OCI-LY7 (cell line): ENCODE measurements around the gene RRAS. TPM values are rescaled to one million over a fixed set of nuclear protein-coding genes. Genes with fewer than 3 reads are reported as not detected.
A peak's percentile ranks its signal among the peaks of the same experiment; 100 is the strongest.

Source experiments
- BruUV-seq: library from RNA; stranded (reverse); fragments of 400-500 nt; replicated peaks from 2 replicates; lab custom pipeline; 2021; lab: Mats Ljungman, UMichigan
- CTCF ChIA-PET: fragments of 300-600 bp; sonication (Branson Sonifier 250); formaldehyde crosslinking; loops from one replicate; lab custom pipeline; 2022; ENCODE audit warnings: antibody characterized with exemption; ENCODE audit not compliant: unreplicated experiment; lab: Charles Lee
- POLR2A ChIA-PET: fragments of 300-600 bp; sonication (Branson Sonifier 250); formaldehyde crosslinking; loops from one replicate; lab custom pipeline; 2022; ENCODE audit warnings: antibody characterized with exemption; lab: Charles Lee
- DNase-seq: peaks from one replicate; pipeline ENCODE4 v3.0.0-alpha.2; 2015; ENCODE audit warnings: low spot score
- H2AFZ ChIP-seq: fragments of 200-600 bp; sonication (generic), shearing (Covaris generic); 2 replicates; pipeline ENCODE4 v1.6.1; 2014; ENCODE audit warnings: mild to moderate bottlenecking, antibody characterized with exemption, low read length, moderate library complexity
- H3K27ac ChIP-seq: fragments of 200-600 bp; sonication (generic); 2 replicates; pipeline ENCODE4 v1.5.1; 2014; ENCODE audit warnings: mixed run types, low read depth, mild to moderate bottlenecking, moderate library complexity, low read length, inconsistent platforms; ENCODE audit not compliant: poor library complexity, severe bottlenecking
- H3K36me3 ChIP-seq: fragments of 200-600 bp; sonication (generic); 2 replicates; pipeline ENCODE4 v1.6.1; 2014; ENCODE audit warnings: mild to moderate bottlenecking, antibody characterized with exemption, low read length, moderate library complexity, mixed read lengths; ENCODE audit not compliant: insufficient read depth
- H3K4me1 ChIP-seq: fragments of 200-600 bp; sonication (generic); 2 replicates; pipeline ENCODE4 v1.5.1; 2014; ENCODE audit warnings: mild to moderate bottlenecking, low read length; ENCODE audit not compliant: insufficient read depth, poor library complexity, severe bottlenecking
- H3K4me2 ChIP-seq: fragments of 200-600 bp; sonication (generic); 2 replicates; pipeline ENCODE4 v1.6.1; 2014; ENCODE audit warnings: mild to moderate bottlenecking, low read length
- H3K4me3 ChIP-seq: fragments of 200-600 bp; sonication (generic); 2 replicates; pipeline ENCODE4 v1.5.1; 2014; ENCODE audit warnings: mild to moderate bottlenecking, low read depth, low read length; ENCODE audit not compliant: poor library complexity, severe bottlenecking
- H3K79me2 ChIP-seq: fragments of 200-600 bp; sonication (generic); 2 replicates; pipeline ENCODE4 v1.6.1; 2016; ENCODE audit warnings: low read depth, mild to moderate bottlenecking, low read length, moderate library complexity, mixed read lengths; ENCODE audit not compliant: insufficient read depth
- H3K9me2 ChIP-seq: fragments of 200-600 bp; sonication (generic); 2 replicates; pipeline ENCODE4 v1.6.1; 2016; ENCODE audit warnings: mild to moderate bottlenecking, low read length, mixed read lengths; ENCODE audit not compliant: insufficient read depth
- H3K9me3 ChIP-seq: fragments of 200-600 bp; sonication (generic); 2 replicates; pipeline ENCODE4 v1.6.1; 2014; ENCODE audit warnings: mild to moderate bottlenecking, mixed run types, low read length, mixed read lengths
- H4K20me1 ChIP-seq: fragments of 200-600 bp; sonication (generic); 2 replicates; pipeline ENCODE4 v1.6.1; 2014; ENCODE audit warnings: mild to moderate bottlenecking, antibody characterized with exemption, low read length, moderate library complexity, mixed read lengths; ENCODE audit not compliant: insufficient read depth
- EZH2phosphoT487 ChIP-seq: fragments of 200-600 bp; sonication (generic); IDR thresholded peaks from 2 replicates; pipeline ENCODE4 v1.6.1; 2018; ENCODE audit warnings: low read depth, borderline replicate concordance, mild to moderate bottlenecking, mixed run types, antibody characterized with exemption, low read length, moderate library complexity, mixed read lengths
- intact Hi-C: fragments of 100-400 bp; cut with micrococcal nuclease; formaldehyde crosslinking; loops from one replicate; pipeline ENCODE4 v1.10.0; 2022; ENCODE audit not compliant: unreplicated experiment
- total RNA-seq, 2 experiments: library from RNA; depleted of rRNA in 1 of 2; stranded (reverse); fragments of >200 nt in 1 of 2; shearing (Covaris generic) in 1 of 2; gene quantifications; 2 replicates each; pipeline ENCODE4 v1.2.3, GENCODE V29; 2014 to 2022
- TF ChIP-seq, protein P1 (sequence below): fragments of 200-600 bp; sonication (generic); conservative IDR thresholded peaks from 2 replicates; pipeline ENCODE4 v1.5.1; 2014; ENCODE audit warnings: mild to moderate bottlenecking, antibody characterized with exemption, low read length, moderate library complexity, mixed read lengths

Gene RRAS
- total RNA-seq, 2 experiments from 2014 or later: 4.7 to 5.5 TPM

GRCh38 chr19:49666120-49666444 lies 26.1 kb upstream of the RRAS start:
- TSS peak; percentile 51 for BruUV-seq
- H3K9me2 ChIP-seq: no peaks in the 10 kb centered on the region
- TF ChIP-seq, protein P1, sequence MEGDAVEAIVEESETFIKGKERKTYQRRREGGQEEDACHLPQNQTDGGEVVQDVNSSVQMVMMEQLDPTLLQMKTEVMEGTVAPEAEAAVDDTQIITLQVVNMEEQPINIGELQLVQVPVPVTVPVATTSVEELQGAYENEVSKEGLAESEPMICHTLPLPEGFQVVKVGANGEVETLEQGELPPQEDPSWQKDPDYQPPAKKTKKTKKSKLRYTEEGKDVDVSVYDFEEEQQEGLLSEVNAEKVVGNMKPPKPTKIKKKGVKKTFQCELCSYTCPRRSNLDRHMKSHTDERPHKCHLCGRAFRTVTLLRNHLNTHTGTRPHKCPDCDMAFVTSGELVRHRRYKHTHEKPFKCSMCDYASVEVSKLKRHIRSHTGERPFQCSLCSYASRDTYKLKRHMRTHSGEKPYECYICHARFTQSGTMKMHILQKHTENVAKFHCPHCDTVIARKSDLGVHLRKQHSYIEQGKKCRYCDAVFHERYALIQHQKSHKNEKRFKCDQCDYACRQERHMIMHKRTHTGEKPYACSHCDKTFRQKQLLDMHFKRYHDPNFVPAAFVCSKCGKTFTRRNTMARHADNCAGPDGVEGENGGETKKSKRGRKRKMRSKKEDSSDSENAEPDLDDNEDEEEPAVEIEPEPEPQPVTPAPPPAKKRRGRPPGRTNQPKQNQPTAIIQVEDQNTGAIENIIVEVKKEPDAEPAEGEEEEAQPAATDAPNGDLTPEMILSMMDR: no peak
- TF ChIP-seq EZH2phosphoT487: no peak
- peaks cover 41% of the 10 kb centered on the region for H3K36me3 ChIP-seq
- intact Hi-C loops: no loop called here
- peaks cover 17% of the 10 kb centered on the region for H3K4me1 ChIP-seq
- peak overlapping the region; percentile 98 for H3K4me2 ChIP-seq
- CTCF ChIA-PET: no interaction called here
- no peaks in the 10 kb centered on the region for H3K9me3 ChIP-seq
- DNase-seq: no peak
- peak overlapping the region; percentile 90 for H3K4me3 ChIP-seq
- H2AFZ ChIP-seq: 0 out of 2 replicates have a peak overlapping the region, but pooled peaks have one; percentile 25
- H4K20me1 ChIP-seq: no peaks in the 10 kb centered on the region
- POLR2A ChIA-PET: interaction anchor here (0.6 to 2.2 kb wide), 3 partner anchors 9 to 500 kb away, joined by 4 to 8 read pairs (median 4); partner anchors contain the start of gene SCAF1
- peaks cover 34% of the 10 kb centered on the region for H3K79me2 ChIP-seq
- H3K27ac ChIP-seq: peak overlapping the region; percentile 89

GRCh38 chr19:49665351-49666119 lies 25.6 kb upstream of the RRAS start, which contains the start of the genes BCL2L12 and IRF3:
TSS of gene BCL2L12 (plus strand) at chr19:49665933. CDS start at chr19:49666693, 760 bp downstream.
TSS of gene IRF3 (minus strand) at chr19:49665857. CDS start at chr19:49664838, 1,019 bp downstream.
- Histone ChIP-seq H3K9me3 (no peaks in the 10 kb centered on the region), H3K4me1 (peaks cover 17% of the 10 kb centered on the region), H2AFZ (peak within 1 kb of the TSS; percentile 60), H4K20me1 (no peaks in the 10 kb centered on the region), H3K79me2 (peaks cover 34% of the 10 kb centered on the region), H3K9me2 (no peaks in the 10 kb centered on the region), H3K4me2 (peak within 1 kb of the TSS; percentile 98), H3K27ac (peak within 1 kb of the TSS; percentile 89), H3K4me3 (peak within 1 kb of the TSS; percentile 90), H3K36me3 (peaks cover 44% of the 10 kb centered on the region)
- DNase-seq: peak; percentile 98
- CTCF ChIA-PET: no interaction called here
- TF ChIP-seq EZH2phosphoT487: no peak
- TF ChIP-seq, protein P1: no peak
- TSS peak; percentile 68 for BruUV-seq
- intact Hi-C loops: no loop called here
- POLR2A ChIA-PET: interaction anchor here (0.6 to 2.2 kb wide), 5 partner anchors 10 to 501 kb away, joined by 3 to 8 read pairs (median 4); partner anchors contain the start of genes RRAS and SCAF1
